ENCODE results near the gene ADM.
A peak's percentile ranks its signal among the peaks of the same experiment; 100 is the strongest.

Gene ADM

GRCh38 chr11:10291801-10292638 is 12.9 kb upstream of the ADM start:
- no peak for DNase-seq

DNA sequence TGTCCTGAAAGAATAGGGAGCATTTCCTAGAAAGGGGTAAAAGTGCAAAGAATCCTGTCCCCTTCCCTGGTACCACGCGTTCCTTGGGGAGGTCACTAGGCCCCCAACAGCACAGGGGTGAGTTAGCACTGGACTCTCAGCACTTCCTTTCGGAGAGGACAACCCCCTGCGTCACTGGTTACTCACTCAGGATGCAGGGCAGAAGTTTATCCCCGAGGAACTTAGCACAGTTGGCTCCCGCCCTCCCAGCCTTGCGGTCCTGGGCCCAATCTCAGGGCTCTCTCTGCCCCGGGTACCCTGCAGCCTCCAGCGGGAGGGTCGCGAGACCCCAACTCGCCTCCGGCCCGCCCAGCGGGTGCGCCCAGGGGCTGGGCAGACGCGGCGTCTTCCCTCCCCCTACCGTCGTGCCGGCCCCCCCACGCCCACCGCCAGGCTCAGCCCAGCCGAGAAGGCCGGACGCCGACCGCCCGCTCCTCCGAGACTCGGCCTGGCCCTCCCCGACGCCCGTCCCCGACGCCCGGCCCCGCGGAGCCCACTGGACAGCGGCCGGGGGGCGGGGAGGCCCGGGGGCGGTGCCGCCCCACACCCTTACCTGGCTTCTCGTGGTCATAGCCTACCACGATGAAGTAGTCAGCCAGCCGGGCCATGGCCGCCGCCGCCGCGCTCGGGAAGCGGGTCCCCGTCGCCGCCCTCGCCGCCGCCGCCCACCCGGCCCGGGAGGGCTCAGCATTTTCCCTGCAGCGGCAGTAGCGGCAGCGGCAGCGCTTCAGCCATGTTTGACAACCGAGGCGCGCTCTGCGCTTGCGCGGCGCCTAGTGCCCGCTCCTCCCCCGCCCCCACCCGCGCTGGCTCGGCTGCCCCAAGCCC is 11.2 kb upstream of the ADM start, which contains the start of gene SBF2:
TSS of gene SBF2 (minus strand) at position 797 of the 867 bp plus-strand sequence. CDS start at position 647, 150 bp downstream.
- DNase-seq = peak; percentile 43

- peak; percentile 34 for DNase-seq
Observed at GRCh38 chr11:10294290-10294953, 10.5 kb upstream of the ADM start.

DNA sequence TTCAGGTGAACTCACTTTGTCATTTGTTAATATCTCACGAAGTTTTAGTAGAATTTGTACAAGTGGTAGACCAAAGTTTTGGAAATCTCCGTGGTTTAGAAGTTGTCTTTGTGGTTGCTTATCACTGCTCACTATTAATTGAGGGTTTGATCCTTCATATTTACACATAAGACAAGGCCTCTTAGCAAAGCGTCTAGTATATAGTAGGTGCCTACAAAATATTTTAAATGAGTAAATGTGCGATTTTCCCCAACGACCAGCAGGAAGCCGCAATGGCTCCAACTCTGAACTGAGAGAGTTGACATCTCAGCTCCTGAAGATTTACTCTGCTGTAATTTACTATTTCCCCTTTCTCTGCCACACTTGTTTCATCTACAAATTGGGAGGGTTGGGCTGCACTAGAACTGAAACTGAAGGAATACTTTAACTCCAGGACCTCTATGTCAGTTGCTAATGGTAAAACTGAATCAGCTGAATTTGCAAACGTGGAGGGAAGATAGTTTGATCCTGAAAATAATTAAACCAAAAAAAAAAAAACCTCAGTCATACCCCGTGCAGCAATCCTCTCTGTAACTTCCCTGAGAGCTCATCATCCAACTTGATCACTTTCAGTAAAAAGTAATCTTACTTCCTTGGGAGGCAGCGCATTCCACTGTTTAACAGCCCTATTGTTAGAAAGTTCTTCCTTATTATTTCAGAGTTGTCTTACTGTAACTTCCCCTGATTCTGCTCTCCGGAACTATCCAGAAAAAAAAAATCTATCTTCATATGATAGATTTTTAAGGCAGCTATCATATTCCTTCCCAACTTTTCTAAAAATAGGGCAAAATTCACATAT is 9.6 kb upstream of the ADM start:
- DNase-seq = no peak

GRCh38 chr11:10298342-10298741 is 6.5 kb upstream of the ADM start:
- DNase-seq = peak; percentile 94

- DNase-seq = no peak
Observed at GRCh38 chr11:10301656-10302358, 3.1 kb upstream of the ADM start.

- DNase-seq = peak; percentile 68
Observed at GRCh38 chr11:10302359-10302743, 2.5 kb upstream of the ADM start.

- peak; percentile 35 for DNase-seq
Observed at GRCh38 chr11:10302744-10303557, 1.9 kb upstream of the ADM start.

DNA sequence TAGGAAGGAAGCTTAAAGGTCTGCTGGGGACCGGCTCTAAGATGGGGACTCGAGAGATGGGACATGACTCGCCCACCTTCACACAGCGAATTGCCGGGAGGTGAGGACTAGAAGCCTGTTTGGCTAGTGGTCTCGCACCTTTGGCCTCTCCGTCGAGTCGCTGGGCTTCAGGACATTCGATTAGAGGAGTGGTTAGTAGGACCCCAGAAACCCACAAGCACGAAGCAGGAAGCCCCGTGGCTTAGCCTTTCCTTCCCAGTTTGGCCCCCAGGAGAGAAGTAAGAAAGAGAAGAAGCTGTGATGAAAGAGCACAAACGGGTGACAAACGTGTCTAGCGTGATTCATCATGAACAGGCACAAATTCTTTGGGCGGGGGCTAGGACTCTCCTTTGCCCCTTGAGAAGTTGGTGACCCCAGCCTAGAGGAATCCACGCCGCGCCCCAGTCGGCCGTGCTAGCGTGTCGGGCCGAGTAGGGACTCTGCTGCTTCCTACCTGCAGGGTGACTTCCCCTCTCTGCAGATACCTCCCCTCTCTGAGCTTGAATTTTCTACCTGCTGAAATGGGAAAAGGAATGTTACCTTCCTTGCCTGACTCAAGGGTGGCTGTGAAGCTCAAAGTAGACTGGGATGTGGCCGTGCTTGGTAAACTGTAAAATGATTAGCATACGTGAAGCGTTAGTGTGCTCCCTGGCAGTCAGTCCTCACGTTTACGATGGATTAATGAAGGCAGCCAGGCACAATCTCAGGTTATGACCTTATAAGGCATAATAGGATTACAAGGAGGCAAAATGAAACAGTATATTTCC is 1.1 kb upstream of the ADM start:
- peak; percentile 47 for DNase-seq

GRCh38 chr11:10305262-10305963 is 540 bp downstream of the ADM start:
- peak; percentile 24 for DNase-seq

GRCh38 chr11:10305964-10306918 is 1.4 kb downstream of the ADM start:
- no peak for DNase-seq

DNA sequence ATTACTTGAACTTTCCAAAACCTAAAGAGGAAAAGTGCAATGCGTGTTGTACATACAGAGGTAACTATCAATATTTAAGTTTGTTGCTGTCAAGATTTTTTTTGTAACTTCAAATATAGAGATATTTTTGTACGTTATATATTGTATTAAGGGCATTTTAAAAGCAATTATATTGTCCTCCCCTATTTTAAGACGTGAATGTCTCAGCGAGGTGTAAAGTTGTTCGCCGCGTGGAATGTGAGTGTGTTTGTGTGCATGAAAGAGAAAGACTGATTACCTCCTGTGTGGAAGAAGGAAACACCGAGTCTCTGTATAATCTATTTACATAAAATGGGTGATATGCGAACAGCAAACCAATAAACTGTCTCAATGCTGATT is 2.1 kb downstream of the ADM start:
- DNase-seq = peak; percentile 35

DNA sequence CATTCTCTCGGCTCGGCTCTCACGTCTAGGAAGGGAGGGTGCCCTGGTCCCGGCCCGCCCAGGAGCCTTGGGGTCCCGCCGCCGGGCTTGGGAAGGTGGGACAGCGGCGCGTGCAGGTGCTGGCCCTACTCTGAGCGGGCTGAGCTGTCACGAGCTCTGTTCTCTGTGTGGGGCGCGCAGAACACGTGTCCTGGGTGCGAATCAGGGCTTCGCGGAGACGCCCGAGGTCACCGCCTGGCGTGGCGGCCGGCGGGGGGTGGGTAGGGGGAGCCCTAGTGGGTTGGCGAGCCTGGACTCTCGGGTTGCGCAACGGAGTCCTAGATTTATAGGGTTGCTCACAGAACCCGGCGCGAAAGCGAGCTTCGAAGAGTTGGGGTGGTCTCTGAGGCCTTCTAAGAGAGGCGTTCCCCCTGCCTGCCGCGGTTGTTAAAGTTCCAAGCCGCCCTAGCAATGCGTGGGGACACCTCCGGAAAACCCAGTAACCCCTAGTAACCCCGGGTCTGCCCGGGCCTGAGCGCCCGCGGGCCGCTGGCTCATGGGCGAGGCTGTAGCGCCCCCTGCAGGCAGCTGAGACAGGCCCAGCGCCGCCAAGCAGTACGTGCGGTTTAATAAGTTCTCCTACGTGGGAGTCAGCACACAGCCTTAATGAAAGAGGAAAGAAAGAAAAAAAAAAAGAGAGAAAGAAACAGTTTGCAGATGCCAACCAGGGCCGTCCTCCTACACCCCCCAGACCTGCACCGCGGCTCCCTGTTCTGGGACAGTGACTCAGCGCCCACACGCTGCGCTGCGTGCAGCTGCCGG is 2.7 kb downstream of the ADM start:
- DNase-seq = peak; percentile 66

- DNase-seq = no peak
Observed at GRCh38 chr11:10308201-10308954, 3.5 kb downstream of the ADM start.

GRCh38 chr11:10309163-10310093 is 4.6 kb downstream of the ADM start:
- DNase-seq = peak; percentile 76

Measured in DMS79 treated with DMSO at 0.1 percent for 48 hours (cell line).